Measurements from ENCODE around the gene CNTN1.

CNTN1 gene

DNA sequence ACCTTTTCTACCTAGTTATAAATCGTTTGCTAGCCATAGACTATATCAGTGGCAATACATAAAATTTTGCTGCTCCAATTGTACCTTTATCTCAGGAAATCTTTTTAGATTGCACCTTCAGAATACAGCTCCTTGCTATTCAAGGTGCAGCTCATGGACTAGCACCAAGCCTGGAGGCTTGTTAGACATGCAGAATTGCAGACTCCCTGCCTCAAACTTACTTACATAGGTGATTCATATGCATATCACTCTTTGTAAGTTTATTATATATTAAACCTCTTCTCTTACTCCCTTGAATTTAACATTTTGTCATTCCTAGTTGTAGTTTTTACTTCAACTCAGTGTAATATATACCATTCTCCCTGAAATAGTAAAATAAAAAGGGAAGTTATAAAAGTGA lies 300.4 kb downstream of the CNTN1 start:
- H2BK15ac ChIP-seq (ENCODE audit: low read depth, poor library complexity, severe bottlenecking) = no peak overlapping the region
- no peaks in the 10 kb centered on the region for H3K36me3 ChIP-seq (ENCODE audit: control insufficient read depth in 1 of 2, insufficient read depth in 2 of 2, low read depth in 1 of 2, low read length in 2 of 2)
- H3K14ac ChIP-seq (ENCODE audit: low read length in 2 of 2) = no peak overlapping the region
- no peak overlapping the region for H3K4me2 ChIP-seq (ENCODE audit: low read length, poor library complexity, severe bottlenecking)
- H3K23ac ChIP-seq (ENCODE audit: low read length in 2 of 2) = no peak overlapping the region
- peaks cover 1% of the 10 kb centered on the region for H3K79me1 ChIP-seq (replicated peaks; ENCODE audit: low read length, poor library complexity, severe bottlenecking)
- no peak overlapping the region for H4K8ac ChIP-seq (ENCODE audit: low read length)
- no peak for DNase-seq
- H3K4me3 ChIP-seq (ENCODE audit: insufficient read depth in 1 of 2, low read depth in 1 of 2, low read length in 2 of 2) = no peak overlapping the region
- H3K18ac ChIP-seq (ENCODE audit: low read depth in 1 of 2, low read length in 2 of 2) = no peak overlapping the region
- no peak overlapping the region for H2BK5ac ChIP-seq (ENCODE audit: low read depth, low read length, poor library complexity, severe bottlenecking)
- H3K27ac ChIP-seq (ENCODE audit: low read length, poor library complexity, severe bottlenecking) = no peak overlapping the region
- 83% methylated on average over 1 of the region's 1 CpG for WGBS
- H3K27me3 ChIP-seq (ENCODE audit: control insufficient read depth in 1 of 2, insufficient read depth in 1 of 2, low read length in 2 of 2) = no peaks in the 10 kb centered on the region
- no peak overlapping the region for H2AK5ac ChIP-seq (ENCODE audit: low read length, severe bottlenecking)
- H2AFZ ChIP-seq (ENCODE audit: low read depth, low read length) = no peak overlapping the region
- no peak overlapping the region for H3K4ac ChIP-seq (ENCODE audit: low read depth in 1 of 2, low read length in 2 of 2)
- H2BK12ac ChIP-seq (ENCODE audit: low read length in 2 of 2) = no peak overlapping the region
- H3K4me1 ChIP-seq (ENCODE audit: control insufficient read depth, insufficient read depth, low read depth, low read length) = no peaks in the 10 kb centered on the region
- no peak overlapping the region for H3K9ac ChIP-seq (ENCODE audit: low read length)
- no peak overlapping the region for H2BK120ac ChIP-seq (ENCODE audit: low read depth, low read length)
- no peak overlapping the region for H4K91ac ChIP-seq (ENCODE audit: low read length)
- no peaks in the 10 kb centered on the region for H3K9me3 ChIP-seq (ENCODE audit: control insufficient read depth, low read length)

DNA sequence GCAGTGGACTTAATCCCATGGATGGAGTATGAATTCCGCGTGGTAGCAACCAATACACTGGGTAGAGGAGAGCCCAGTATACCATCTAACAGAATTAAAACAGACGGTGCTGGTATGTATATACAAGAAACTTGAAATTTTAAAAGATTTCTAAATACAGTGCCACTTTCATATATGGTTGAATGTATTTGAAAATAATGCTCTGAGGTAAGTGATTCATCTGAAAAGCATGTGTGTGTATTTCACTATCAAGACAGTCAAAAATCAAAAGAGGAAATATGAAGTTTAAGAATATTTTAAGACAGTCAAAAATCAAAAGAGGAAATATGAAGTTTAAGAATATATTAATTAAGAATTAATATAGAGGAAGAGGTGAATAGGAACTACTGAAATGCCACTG lies 300.9 kb downstream of the CNTN1 start:
- Histone ChIP-seq H3K9ac (ENCODE audit: low read length) (no peak overlapping the region), H2BK12ac (ENCODE audit: low read length in 2 of 2) (no peak overlapping the region), H2BK5ac (ENCODE audit: low read depth, low read length, poor library complexity, severe bottlenecking) (no peak overlapping the region), H3K27me3 (ENCODE audit: control insufficient read depth in 1 of 2, insufficient read depth in 1 of 2, low read length in 2 of 2) (no peaks in the 10 kb centered on the region), H3K23ac (ENCODE audit: low read length in 2 of 2) (no peak overlapping the region), H4K8ac (ENCODE audit: low read length) (no peak overlapping the region), H2BK120ac (ENCODE audit: low read depth, low read length) (no peak overlapping the region), H3K36me3 (ENCODE audit: control insufficient read depth in 1 of 2, insufficient read depth in 2 of 2, low read depth in 1 of 2, low read length in 2 of 2) (no peaks in the 10 kb centered on the region), H3K18ac (ENCODE audit: low read depth in 1 of 2, low read length in 2 of 2) (no peak overlapping the region), H2AFZ (ENCODE audit: low read depth, low read length) (no peak overlapping the region), H4K91ac (ENCODE audit: low read length) (no peak overlapping the region), H3K9me3 (ENCODE audit: control insufficient read depth, low read length) (no peaks in the 10 kb centered on the region), H3K14ac (ENCODE audit: low read length in 2 of 2) (no peak overlapping the region), H3K4me1 (ENCODE audit: control insufficient read depth, insufficient read depth, low read depth, low read length) (no peaks in the 10 kb centered on the region), H3K4ac (ENCODE audit: low read depth in 1 of 2, low read length in 2 of 2) (no peak overlapping the region), H2AK5ac (ENCODE audit: low read length, severe bottlenecking) (no peak overlapping the region), H3K27ac (ENCODE audit: low read length, poor library complexity, severe bottlenecking) (no peak overlapping the region), H3K79me1 (replicated peaks; ENCODE audit: low read length, poor library complexity, severe bottlenecking) (peaks cover 1% of the 10 kb centered on the region), H3K4me2 (ENCODE audit: low read length, poor library complexity, severe bottlenecking) (no peak overlapping the region), H3K4me3 (ENCODE audit: insufficient read depth in 1 of 2, low read depth in 1 of 2, low read length in 2 of 2) (no peak overlapping the region), H2BK15ac (ENCODE audit: low read depth, poor library complexity, severe bottlenecking) (no peak overlapping the region)
- 86% methylated on average over 2 of the region's 3 CpGs for WGBS
- DNase-seq = no peak

DNA sequence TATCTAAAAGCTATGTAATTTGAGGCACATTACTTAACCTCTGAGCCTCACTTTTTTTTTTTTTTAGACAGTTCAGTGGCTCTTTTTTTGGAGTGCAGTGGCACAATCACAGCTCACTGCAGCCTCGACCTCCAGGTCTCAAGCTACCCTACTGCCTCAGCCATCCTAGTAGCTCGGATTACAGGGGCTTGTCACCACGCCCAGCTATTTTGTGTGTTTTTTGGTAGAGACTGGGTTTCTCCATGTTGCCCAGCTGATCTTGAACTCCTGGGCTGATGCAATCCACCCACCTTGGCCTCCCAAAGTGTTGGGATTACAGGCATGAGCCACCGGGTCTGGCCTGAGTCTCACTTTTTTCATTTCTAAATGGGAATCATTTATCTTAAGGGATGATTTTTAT lies 303.9 kb downstream of the CNTN1 start:
- H3K36me3 ChIP-seq (ENCODE audit: control insufficient read depth in 1 of 2, insufficient read depth in 2 of 2, low read depth in 1 of 2, low read length in 2 of 2) = no peaks in the 10 kb centered on the region

DNA sequence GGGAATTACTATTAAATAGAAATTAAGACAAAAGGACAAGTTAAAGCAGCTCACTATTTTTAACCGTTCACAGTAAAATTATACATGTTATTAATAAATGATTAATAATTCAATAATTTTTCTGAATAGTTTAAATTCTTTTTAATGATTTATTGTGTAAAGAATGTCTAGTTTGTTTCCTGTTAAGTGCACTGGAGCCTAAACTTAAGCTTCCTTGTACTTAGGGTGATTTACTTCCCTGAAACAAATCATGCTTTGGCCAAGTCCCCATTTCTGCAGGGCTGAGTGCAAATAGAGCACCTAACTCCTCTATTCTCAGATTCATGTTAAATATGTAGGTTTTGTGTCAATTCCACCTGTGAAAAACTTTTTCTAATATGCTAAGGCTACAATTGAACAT lies 307.0 kb downstream of the CNTN1 start:
- WGBS = no CpG with 5 or more reads among the region's 1 CpG
- Histone ChIP-seq H3K36me3 (ENCODE audit: control insufficient read depth in 1 of 2, insufficient read depth in 2 of 2, low read depth in 1 of 2, low read length in 2 of 2) (no peaks in the 10 kb centered on the region), H3K23ac (ENCODE audit: low read length in 2 of 2) (no peak overlapping the region), H2BK12ac (ENCODE audit: low read length in 2 of 2) (no peak overlapping the region), H3K79me1 (replicated peaks; ENCODE audit: low read length, poor library complexity, severe bottlenecking) (no peaks in the 10 kb centered on the region), H3K14ac (ENCODE audit: low read length in 2 of 2) (no peak overlapping the region), H3K9ac (ENCODE audit: low read length) (no peak overlapping the region), H4K91ac (ENCODE audit: low read length) (no peak overlapping the region), H2BK5ac (ENCODE audit: low read depth, low read length, poor library complexity, severe bottlenecking) (no peak overlapping the region), H3K4me1 (ENCODE audit: control insufficient read depth, insufficient read depth, low read depth, low read length) (no peaks in the 10 kb centered on the region), H2BK15ac (ENCODE audit: low read depth, poor library complexity, severe bottlenecking) (no peak overlapping the region), H2BK120ac (ENCODE audit: low read depth, low read length) (no peak overlapping the region), H3K27me3 (ENCODE audit: control insufficient read depth in 1 of 2, insufficient read depth in 1 of 2, low read length in 2 of 2) (no peaks in the 10 kb centered on the region), H3K4ac (ENCODE audit: low read depth in 1 of 2, low read length in 2 of 2) (no peak overlapping the region), H2AK5ac (ENCODE audit: low read length, severe bottlenecking) (no peak overlapping the region), H3K18ac (ENCODE audit: low read depth in 1 of 2, low read length in 2 of 2) (no peak overlapping the region), H4K8ac (ENCODE audit: low read length) (no peak overlapping the region), H2AFZ (ENCODE audit: low read depth, low read length) (no peak overlapping the region), H3K4me3 (ENCODE audit: insufficient read depth in 1 of 2, low read depth in 1 of 2, low read length in 2 of 2) (no peak overlapping the region), H3K4me2 (ENCODE audit: low read length, poor library complexity, severe bottlenecking) (no peak overlapping the region), H3K27ac (ENCODE audit: low read length, poor library complexity, severe bottlenecking) (no peak overlapping the region), H3K9me3 (ENCODE audit: control insufficient read depth, low read length) (peaks cover 18% of the 10 kb centered on the region)
- DNase-seq = no peak

More for the DNA sequence above, 303.9 kb downstream of the CNTN1 start:
- H3K79me1 ChIP-seq (replicated peaks; ENCODE audit: low read length, poor library complexity, severe bottlenecking) = no peaks in the 10 kb centered on the region
- WGBS = 72% methylated on average over 3 of the region's 4 CpGs
- no peaks in the 10 kb centered on the region for H3K4me1 ChIP-seq (ENCODE audit: control insufficient read depth, insufficient read depth, low read depth, low read length)
- H2AFZ ChIP-seq (ENCODE audit: low read depth, low read length) = no peak overlapping the region
- no peak overlapping the region for H2BK15ac ChIP-seq (ENCODE audit: low read depth, poor library complexity, severe bottlenecking)
- H3K9ac ChIP-seq (ENCODE audit: low read length) = no peak overlapping the region
- H3K4me3 ChIP-seq (ENCODE audit: insufficient read depth in 1 of 2, low read depth in 1 of 2, low read length in 2 of 2) = no peak overlapping the region
- no peak overlapping the region for H2BK120ac ChIP-seq (ENCODE audit: low read depth, low read length)
- H4K8ac ChIP-seq (ENCODE audit: low read length) = no peak overlapping the region
- no peak for DNase-seq
- H3K9me3 ChIP-seq (ENCODE audit: control insufficient read depth, low read length) = no peaks in the 10 kb centered on the region
- no peak overlapping the region for H3K23ac ChIP-seq (ENCODE audit: low read length in 2 of 2)
- no peak overlapping the region for H2BK12ac ChIP-seq (ENCODE audit: low read length in 2 of 2)
- H2BK5ac ChIP-seq (ENCODE audit: low read depth, low read length, poor library complexity, severe bottlenecking) = no peak overlapping the region
- H2AK5ac ChIP-seq (ENCODE audit: low read length, severe bottlenecking) = no peak overlapping the region
- H3K27ac ChIP-seq (ENCODE audit: low read length, poor library complexity, severe bottlenecking) = no peak overlapping the region
- no peak overlapping the region for H3K14ac ChIP-seq (ENCODE audit: low read length in 2 of 2)
- H4K91ac ChIP-seq (ENCODE audit: low read length) = no peak overlapping the region
- no peak overlapping the region for H3K4me2 ChIP-seq (ENCODE audit: low read length, poor library complexity, severe bottlenecking)
- H3K27me3 ChIP-seq (ENCODE audit: control insufficient read depth in 1 of 2, insufficient read depth in 1 of 2, low read length in 2 of 2) = no peaks in the 10 kb centered on the region
- no peak overlapping the region for H3K18ac ChIP-seq (ENCODE audit: low read depth in 1 of 2, low read length in 2 of 2)
- H3K4ac ChIP-seq (ENCODE audit: low read depth in 1 of 2, low read length in 2 of 2) = no peak overlapping the region

All from mesenchymal stem cell (in vitro differentiated cells and primary cell).